ENCODE measurements around the gene BIVM.

The BIVM gene

GRCh38 chr13:102881819-102882686 is 83.1 kb downstream of the BIVM start:
- DNase-seq = no peak

Data from activated CD8-positive, alpha-beta memory T cell treated with anti-CD3 and anti-CD28 coated beads, Interleukin-2, amount 50 U/mL, for 4 hours (primary cell).